ENCODE measurements around the gene PRSS57.

Gene PRSS57

GRCh38 chr19:652467-653389 lies 42.5 kb downstream of the PRSS57 start:
- no peak overlapping the region for H3K27ac ChIP-seq
- no peak for TF ChIP-seq CTCF (conservative IDR thresholded peaks at IDR 0.05)

GRCh38 chr19:651991-652390 lies 43.3 kb downstream of the PRSS57 start:
- no peak for TF ChIP-seq CTCF (conservative IDR thresholded peaks at IDR 0.05)
- H3K27ac ChIP-seq, result no peak overlapping the region

- TF ChIP-seq CTCF (conservative IDR thresholded peaks at IDR 0.05), result no peak
- no peak overlapping the region for H3K27ac ChIP-seq
These were observed 44.0 kb downstream of the PRSS57 start for GRCh38 chr19:651114-651818.

GRCh38 chr19:650121-650520 lies 45.1 kb downstream of the PRSS57 start:
- TF ChIP-seq CTCF (conservative IDR thresholded peaks at IDR 0.05), result no peak
- no peak overlapping the region for H3K27ac ChIP-seq

GRCh38 chr19:648904-649801 lies 46.1 kb downstream of the PRSS57 start:
- TF ChIP-seq CTCF (conservative IDR thresholded peaks at IDR 0.05), result no peak
- H3K27ac ChIP-seq, result no peak overlapping the region

GRCh38 chr19:648305-648704 lies 46.9 kb downstream of the PRSS57 start:
- TF ChIP-seq CTCF (conservative IDR thresholded peaks at IDR 0.05), result no peak

More at GRCh38 chr19:648305-648704, 46.9 kb downstream of the PRSS57 start:
- H3K27ac ChIP-seq, result no peak overlapping the region
